SK-N-SH (cell line): ENCODE measurements around the gene LIMA1. TPM values are rescaled to one million over a fixed set of nuclear protein-coding genes. Genes with fewer than 3 reads are reported as not detected.

Experiments used
- CTCF ChIA-PET: fragments of 300-600, 350-600 bp; formaldehyde crosslinking; extraction: SDS; loops from one replicate; lab custom pipeline; 2021; lab: Yijun Ruan, JAX
- POLR2A ChIA-PET: fragments of 350-600 bp; sonication (Branson Sonifier 250); formaldehyde crosslinking; extraction: SDS; loops from one replicate; lab custom pipeline; 2020; ENCODE audit warnings: antibody characterized with exemption, inconsistent platforms; lab: Yijun Ruan, JAX
- DNase-seq: peaks from one replicate; pipeline ENCODE4 v3.0.0; 2012
- H2AFZ ChIP-seq: fragments of 200-600 bp; sonication (generic); 2 replicates; pipeline ENCODE4 v1.8.1; 2016; ENCODE audit warnings: antibody characterized with exemption, mild to moderate bottlenecking, low read depth
- H3F3A ChIP-seq: fragments of 200-600 bp; sonication (generic); replicated peaks from 2 replicates; pipeline ENCODE3; 2016; ENCODE audit warnings: antibody characterized with exemption, mild to moderate bottlenecking; ENCODE audit not compliant: insufficient read depth
- H3K27ac ChIP-seq, 2 experiments: fragments of 200-500 bp in 1 of 2; fragments of 200-600 bp in 1 of 2; sonication (Bioruptor generic) in 1 of 2; sonication (generic), shearing (Covaris generic) in 1 of 2; 2 replicates each; pipeline versions ENCODE4 v1.5.1 to v1.6.1; 2014 to 2016; ENCODE audit warnings: low read depth in 2 of 2, inconsistent platforms in 1 of 2, low read length in 1 of 2, mild to moderate bottlenecking in 1 of 2, mixed read lengths in 1 of 2
- H3K27me3 ChIP-seq: fragments of 200-600 bp; sonication (generic), shearing (Covaris generic); 2 replicates; pipeline ENCODE4 v1.6.1; 2016; ENCODE audit warnings: mixed run types; ENCODE audit not compliant: insufficient read depth
- H3K36me3 ChIP-seq, 2 experiments: fragments of 200-500 bp in 1 of 2; fragments of 200-600 bp in 1 of 2; sonication (Bioruptor generic) in 1 of 2; sonication (generic) in 1 of 2; replicated peaks in 1 of 2; 2 replicates each; pipeline versions ENCODE3 to v1.5.1; 2014 to 2016; ENCODE audit warnings: low read length in 1 of 2, mild to moderate bottlenecking in 1 of 2; ENCODE audit not compliant: insufficient read depth in 2 of 2, control insufficient read depth in 1 of 2
- H3K4me1 ChIP-seq, 2 experiments: fragments of 200-500 bp in 1 of 2; fragments of 200-600 bp in 1 of 2; sonication (Bioruptor generic) in 1 of 2; sonication (generic), shearing (Covaris generic) in 1 of 2; 2 replicates each; pipeline versions ENCODE4 v1.5.1 to v1.6.1; 2014 to 2016; ENCODE audit warnings: low read depth in 1 of 2, low read length in 1 of 2, mixed run types in 1 of 2; ENCODE audit not compliant: insufficient read depth in 2 of 2, control insufficient read depth in 1 of 2
- H3K4me2 ChIP-seq: fragments of 200-600 bp; sonication (generic), shearing (Covaris generic); 2 replicates; pipeline ENCODE4 v1.6.1; 2017; ENCODE audit warnings: mixed run types
- H3K4me3 ChIP-seq, 2 experiments: fragments of 200-500 bp in 1 of 2; fragments of 200-600 bp in 1 of 2; sonication (Bioruptor generic) in 1 of 2; sonication (generic), shearing (Covaris generic) in 1 of 2; 2 replicates each; pipeline versions ENCODE4 v1.5.1 to v1.8.1; 2014 to 2016; ENCODE audit warnings: low read depth in 2 of 2, inconsistent platforms in 1 of 2, low read length in 1 of 2, mild to moderate bottlenecking in 1 of 2, mixed read lengths in 1 of 2, moderate library complexity in 1 of 2
- H3K79me2 ChIP-seq: fragments of 200-600 bp; sonication (generic); 2 replicates; pipeline ENCODE4 v1.8.1; 2017; ENCODE audit warnings: mild to moderate bottlenecking; ENCODE audit not compliant: insufficient read depth
- H3K9ac ChIP-seq: fragments of 200-600 bp; sonication (generic); 2 replicates; pipeline ENCODE4 v1.6.1; 2017; ENCODE audit warnings: mixed run types
- H3K9me2 ChIP-seq: fragments of 200-600 bp; sonication (generic); 2 replicates; pipeline ENCODE4 v1.6.1; 2017; ENCODE audit warnings: mixed run types
- H3K9me3 ChIP-seq: fragments of 200-600 bp; sonication (generic); 2 replicates; pipeline ENCODE4 v1.6.1; 2017; ENCODE audit warnings: mixed run types, mild to moderate bottlenecking, moderate library complexity
- H4K20me1 ChIP-seq: fragments of 200-600 bp; sonication (generic); 2 replicates; pipeline ENCODE4 v1.6.1; 2017; ENCODE audit warnings: mild to moderate bottlenecking, mixed run types; ENCODE audit not compliant: insufficient read depth
- ELF1 ChIP-seq: IDR thresholded peaks from 2 replicates; pipeline ENCODE4 v1.4.0; 2012
- EP300 ChIP-seq, 2 experiments: IDR thresholded peaks; 2 replicates each; pipeline versions ENCODE4 v1.4.0 to v1.6.1; 2012; ENCODE audit warnings: borderline replicate concordance in 1 of 2, low read depth in 1 of 2, low read length in 1 of 2
- EZH2phosphoT487 ChIP-seq: fragments of 200-600 bp; sonication (generic); IDR thresholded peaks from 2 replicates; pipeline ENCODE4 v1.6.1; 2017; ENCODE audit warnings: low read depth, mixed run types, mild to moderate bottlenecking, antibody characterized with exemption, moderate library complexity, borderline replicate concordance
- FOSL2 ChIP-seq: IDR thresholded peaks from 2 replicates; pipeline ENCODE4 v1.4.0; 2012; ENCODE audit warnings: low read depth, mild to moderate bottlenecking, moderate library complexity, borderline replicate concordance
- FOXJ3 ChIP-seq: sonication (generic); formaldehyde crosslinking; IDR thresholded peaks from 2 replicates; pipeline ENCODE4 v1.5.1; 2020; ENCODE audit warnings: mild to moderate bottlenecking, missing genetic modification reagents
- FOXM1 ChIP-seq: IDR thresholded peaks from 2 replicates; pipeline ENCODE4 v1.4.0; 2012; ENCODE audit warnings: low read depth, mild to moderate bottlenecking
- GABPA ChIP-seq: IDR thresholded peaks from 2 replicates; pipeline ENCODE4 v1.4.0; 2012; ENCODE audit warnings: low read depth, mild to moderate bottlenecking
- JUND ChIP-seq: IDR thresholded peaks from 2 replicates; pipeline ENCODE4 v1.4.0; 2012
- MAX ChIP-seq: IDR thresholded peaks from 2 replicates; pipeline ENCODE4 v1.4.0; 2012; ENCODE audit warnings: low read depth
- MEF2A ChIP-seq: IDR thresholded peaks from 2 replicates; pipeline ENCODE4 v1.4.0; 2012; ENCODE audit warnings: low read depth, borderline replicate concordance
- NRF1 ChIP-seq: IDR thresholded peaks from 2 replicates; pipeline ENCODE4 v1.6.1; 2012; ENCODE audit warnings: low read depth, mild to moderate bottlenecking, low read length
- POLR2AphosphoS5 ChIP-seq: IDR thresholded peaks from 2 replicates; pipeline ENCODE4 v1.6.1; 2012; ENCODE audit warnings: low read depth, low read length
- RAD21 ChIP-seq: IDR thresholded peaks from 2 replicates; pipeline ENCODE4 v1.6.1; 2012; ENCODE audit warnings: mild to moderate bottlenecking, low read length
- REST ChIP-seq: IDR thresholded peaks from 2 replicates; pipeline ENCODE4 v1.6.1; 2012; ENCODE audit warnings: mild to moderate bottlenecking, low read depth, low read length, moderate library complexity
- SIN3A ChIP-seq: IDR thresholded peaks from 2 replicates; pipeline ENCODE4 v1.6.1; 2012; ENCODE audit warnings: low read depth, mild to moderate bottlenecking, low read length, moderate library complexity, borderline replicate concordance
- TAF1 ChIP-seq: IDR thresholded peaks from 2 replicates; pipeline ENCODE4 v1.6.1; 2012; ENCODE audit warnings: low read depth, mild to moderate bottlenecking, low read length, moderate library complexity, borderline replicate concordance
- TEAD4 ChIP-seq: IDR thresholded peaks from 2 replicates; pipeline ENCODE4 v1.4.0; 2012; ENCODE audit warnings: mild to moderate bottlenecking, borderline replicate concordance; ENCODE audit not compliant: insufficient read depth
- WGBS: methylation state at CpG from one replicate; pipeline ENCODE4 v1.1.6; 2017; ENCODE audit warnings: low lambda C conversion rate; 5-methylcytosine and 5-hydroxymethylcytosine counted together
- polyA plus RNA-seq, 3 experiments: library from polyadenylated mRNA; depleted of rRNA; stranded (reverse); fragments of >200 nt; gene quantifications; 2 replicates each; pipeline ENCODE4 v1.2.3, GENCODE V29; 2012
- TF ChIP-seq, protein P1 (sequence below): fragments of 150-350 bp; IDR thresholded peaks from 2 replicates; pipeline ENCODE4 v1.6.1; 2016; ENCODE audit warnings: mild to moderate bottlenecking, low read depth, low read length
- TF ChIP-seq, protein P2 (sequence below): fragments of 150-350 bp; IDR thresholded peaks from 2 replicates; pipeline ENCODE4 v1.6.1; 2017; ENCODE audit warnings: antibody characterized with exemption, low read length, low read depth, borderline replicate concordance
- TF ChIP-seq, protein P3 (sequence below): IDR thresholded peaks from 2 replicates; pipeline ENCODE4; 2012

LIMA1 gene
- polyA plus RNA-seq, 1 of the 3 experiments (the other 2 are of a cell fraction): 96.6 TPM

GRCh38 chr12:50283229-50283923 lies at the start of gene LIMA1 (continued):
- TF ChIP-seq, protein P1, sequence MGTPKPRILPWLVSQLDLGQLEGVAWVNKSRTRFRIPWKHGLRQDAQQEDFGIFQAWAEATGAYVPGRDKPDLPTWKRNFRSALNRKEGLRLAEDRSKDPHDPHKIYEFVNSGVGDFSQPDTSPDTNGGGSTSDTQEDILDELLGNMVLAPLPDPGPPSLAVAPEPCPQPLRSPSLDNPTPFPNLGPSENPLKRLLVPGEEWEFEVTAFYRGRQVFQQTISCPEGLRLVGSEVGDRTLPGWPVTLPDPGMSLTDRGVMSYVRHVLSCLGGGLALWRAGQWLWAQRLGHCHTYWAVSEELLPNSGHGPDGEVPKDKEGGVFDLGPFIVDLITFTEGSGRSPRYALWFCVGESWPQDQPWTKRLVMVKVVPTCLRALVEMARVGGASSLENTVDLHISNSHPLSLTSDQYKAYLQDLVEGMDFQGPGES: no peak
- TF ChIP-seq EP300 (IDR thresholded peaks at IDR 0.05; ENCODE audit: borderline replicate concordance in 1 of 2, low read depth in 1 of 2, low read length in 1 of 2): no peak
- TF ChIP-seq, protein P2, sequence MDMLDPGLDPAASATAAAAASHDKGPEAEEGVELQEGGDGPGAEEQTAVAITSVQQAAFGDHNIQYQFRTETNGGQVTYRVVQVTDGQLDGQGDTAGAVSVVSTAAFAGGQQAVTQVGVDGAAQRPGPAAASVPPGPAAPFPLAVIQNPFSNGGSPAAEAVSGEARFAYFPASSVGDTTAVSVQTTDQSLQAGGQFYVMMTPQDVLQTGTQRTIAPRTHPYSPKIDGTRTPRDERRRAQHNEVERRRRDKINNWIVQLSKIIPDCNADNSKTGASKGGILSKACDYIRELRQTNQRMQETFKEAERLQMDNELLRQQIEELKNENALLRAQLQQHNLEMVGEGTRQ: no peak
- no peak for TF ChIP-seq FOXJ3 (CRISPR knock-in tag)
- peak; percentile 80 for TF ChIP-seq MAX
- TF ChIP-seq GABPA: no peak
- no peak for TF ChIP-seq FOXM1
- peak; percentile 46; the same call in 1 of the 2 replicates for TF ChIP-seq TAF1
- TF ChIP-seq NRF1: peak; percentile 63

DNA sequence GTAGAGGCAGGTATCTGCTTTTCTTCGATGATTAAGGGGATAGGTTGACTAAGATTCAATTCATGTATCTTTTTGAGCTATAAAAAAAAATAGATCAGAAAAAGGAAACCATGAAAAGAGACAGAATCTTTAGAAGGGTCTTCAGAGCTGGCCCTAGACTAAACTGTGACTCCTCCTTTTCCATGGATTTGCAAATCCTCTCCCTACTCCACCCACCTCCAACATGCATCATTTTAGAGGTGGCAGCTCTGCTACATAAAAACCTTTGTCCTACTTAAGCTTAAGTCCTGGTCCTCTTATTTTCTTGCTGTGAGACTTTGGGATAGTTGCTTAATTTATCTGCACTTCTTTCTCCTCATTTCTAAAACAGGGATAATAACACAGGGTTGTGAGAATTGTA lies 48.4 kb upstream of the LIMA1 start:
- no peak overlapping the region for H3K27ac ChIP-seq
- no peak overlapping the region for H3K4me2 ChIP-seq
- no peak overlapping the region for H2AFZ ChIP-seq
- 94% methylated on average over 1 of the region's 1 CpG for WGBS
- H4K20me1 ChIP-seq: no peaks in the 10 kb centered on the region
- H3K9me3 ChIP-seq: no peaks in the 10 kb centered on the region
- no peak for DNase-seq
- H3K9me2 ChIP-seq: no peaks in the 10 kb centered on the region
- no peaks in the 10 kb centered on the region for H3K79me2 ChIP-seq
- no peaks in the 10 kb centered on the region for H3K27me3 ChIP-seq
- H3F3A ChIP-seq: peaks cover 3% of the 10 kb centered on the region
- H3K4me1 ChIP-seq: peaks cover 0 to 4% of the 10 kb centered on the region in 2 experiments; a peak in 1 of 4 replicates
- H3K4me3 ChIP-seq: no peak overlapping the region
- H3K36me3 ChIP-seq: no peaks in the 10 kb centered on the region
- POLR2A ChIA-PET: no interaction called here
- no peak overlapping the region for H3K9ac ChIP-seq
- CTCF ChIA-PET: interaction anchor here (1.0 to 1.5 kb wide), 3 partner anchors 10 to 156 kb away, joined by 3 to 6 read pairs (median 4); no protein-coding TSS in a partner anchor
- TF ChIP-seq FOSL2 (no peak), JUND (no peak), REST (no peak), FOXJ3 (CRISPR knock-in tag) (no peak), RAD21 (no peak), EZH2phosphoT487 (no peak), POLR2AphosphoS5 (no peak), MEF2A (no peak), SIN3A (no peak), GABPA (no peak), ELF1 (no peak), EP300 (IDR thresholded peaks at IDR 0.05; ENCODE audit: borderline replicate concordance in 1 of 2, low read depth in 1 of 2, low read length in 1 of 2) (no peak), TEAD4 (no peak)
- TF ChIP-seq, protein P1: no peak
- TF ChIP-seq, protein P2: no peak
- TF ChIP-seq, protein P3, sequence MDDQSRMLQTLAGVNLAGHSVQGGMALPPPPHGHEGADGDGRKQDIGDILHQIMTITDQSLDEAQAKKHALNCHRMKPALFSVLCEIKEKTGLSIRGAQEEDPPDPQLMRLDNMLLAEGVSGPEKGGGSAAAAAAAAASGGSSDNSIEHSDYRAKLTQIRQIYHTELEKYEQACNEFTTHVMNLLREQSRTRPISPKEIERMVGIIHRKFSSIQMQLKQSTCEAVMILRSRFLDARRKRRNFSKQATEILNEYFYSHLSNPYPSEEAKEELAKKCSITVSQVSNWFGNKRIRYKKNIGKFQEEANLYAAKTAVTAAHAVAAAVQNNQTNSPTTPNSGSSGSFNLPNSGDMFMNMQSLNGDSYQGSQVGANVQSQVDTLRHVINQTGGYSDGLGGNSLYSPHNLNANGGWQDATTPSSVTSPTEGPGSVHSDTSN: no peak
